ENCODE data around the gene CNTN5. TPM values are rescaled to one million over a fixed set of nuclear protein-coding genes. Genes with fewer than 3 reads are reported as not detected.

CNTN5 gene
- total RNA-seq, 1 donor, result under 0.01 TPM

- DNase-seq (ENCODE audit: low read depth), result no peak
- TF ChIP-seq, protein P1, sequence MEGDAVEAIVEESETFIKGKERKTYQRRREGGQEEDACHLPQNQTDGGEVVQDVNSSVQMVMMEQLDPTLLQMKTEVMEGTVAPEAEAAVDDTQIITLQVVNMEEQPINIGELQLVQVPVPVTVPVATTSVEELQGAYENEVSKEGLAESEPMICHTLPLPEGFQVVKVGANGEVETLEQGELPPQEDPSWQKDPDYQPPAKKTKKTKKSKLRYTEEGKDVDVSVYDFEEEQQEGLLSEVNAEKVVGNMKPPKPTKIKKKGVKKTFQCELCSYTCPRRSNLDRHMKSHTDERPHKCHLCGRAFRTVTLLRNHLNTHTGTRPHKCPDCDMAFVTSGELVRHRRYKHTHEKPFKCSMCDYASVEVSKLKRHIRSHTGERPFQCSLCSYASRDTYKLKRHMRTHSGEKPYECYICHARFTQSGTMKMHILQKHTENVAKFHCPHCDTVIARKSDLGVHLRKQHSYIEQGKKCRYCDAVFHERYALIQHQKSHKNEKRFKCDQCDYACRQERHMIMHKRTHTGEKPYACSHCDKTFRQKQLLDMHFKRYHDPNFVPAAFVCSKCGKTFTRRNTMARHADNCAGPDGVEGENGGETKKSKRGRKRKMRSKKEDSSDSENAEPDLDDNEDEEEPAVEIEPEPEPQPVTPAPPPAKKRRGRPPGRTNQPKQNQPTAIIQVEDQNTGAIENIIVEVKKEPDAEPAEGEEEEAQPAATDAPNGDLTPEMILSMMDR (IDR thresholded peaks at IDR 0.05; ENCODE audit: insufficient read depth, low read depth, low read length), result no peak
- no peak overlapping the region for H3K4me3 ChIP-seq (ENCODE audit: low read depth, low read length)
Measured at GRCh38 chr11:100185588-100185987, 1164.8 kb downstream of the CNTN5 start.

DNA sequence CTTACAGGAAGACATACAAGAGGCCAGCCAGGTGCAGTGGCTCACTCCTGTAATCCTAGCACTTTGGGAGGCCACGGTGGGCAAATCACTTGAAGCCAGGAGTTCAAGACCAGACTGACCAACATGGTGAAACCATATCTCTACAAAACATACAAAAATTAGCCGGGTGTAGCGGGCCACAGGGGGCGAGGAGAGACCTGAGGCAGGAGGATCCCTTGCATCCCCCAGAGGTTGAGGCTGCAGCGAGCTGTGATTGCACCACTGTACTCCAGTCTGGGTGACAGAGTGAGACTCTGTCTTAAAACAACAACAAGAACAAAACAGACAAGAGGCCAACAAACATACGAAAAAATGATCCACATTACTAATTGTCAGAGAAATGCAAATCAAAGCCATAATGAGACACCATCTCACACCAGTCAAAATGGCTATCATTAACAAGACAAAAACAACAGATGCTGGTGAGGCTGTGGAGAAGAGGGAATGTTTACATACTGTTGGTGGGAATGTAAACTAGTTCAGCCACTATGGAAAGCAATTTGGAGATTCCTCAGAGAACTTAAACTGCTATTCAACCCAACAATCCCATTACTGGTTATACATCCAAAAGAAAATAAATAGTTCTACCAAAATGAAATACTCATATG, 1167.5 kb downstream of the CNTN5 start:
- TF ChIP-seq, protein P1 (IDR thresholded peaks at IDR 0.05; ENCODE audit: insufficient read depth, low read depth, low read length), result no peak
- no peak for DNase-seq (ENCODE audit: low read depth)
- H3K4me3 ChIP-seq (ENCODE audit: low read depth, low read length), result no peak overlapping the region

DNA sequence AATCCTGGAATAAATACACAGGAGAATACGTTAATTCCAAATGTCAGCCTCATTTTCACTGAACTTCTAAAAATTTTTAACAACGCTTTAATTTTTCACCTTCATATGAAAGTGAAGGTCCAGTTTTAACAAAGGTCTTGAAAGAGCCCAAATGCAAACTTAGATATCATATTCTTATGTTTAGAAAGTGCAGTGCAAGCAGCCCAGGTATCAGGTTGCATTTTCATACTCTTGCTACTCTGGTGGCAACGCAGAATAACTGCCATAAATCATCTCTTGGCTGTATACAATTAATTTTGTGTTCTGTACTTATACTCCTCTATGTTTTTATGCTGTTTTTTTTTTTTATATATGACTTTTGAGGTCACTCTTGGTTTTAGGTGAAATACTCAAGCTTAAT, 1169.6 kb downstream of the CNTN5 start:
- TF ChIP-seq, protein P1 (IDR thresholded peaks at IDR 0.05; ENCODE audit: insufficient read depth, low read depth, low read length), result no peak
- DNase-seq (ENCODE audit: low read depth), result no peak
- H3K4me3 ChIP-seq (ENCODE audit: low read depth, low read length), result no peak overlapping the region

DNA sequence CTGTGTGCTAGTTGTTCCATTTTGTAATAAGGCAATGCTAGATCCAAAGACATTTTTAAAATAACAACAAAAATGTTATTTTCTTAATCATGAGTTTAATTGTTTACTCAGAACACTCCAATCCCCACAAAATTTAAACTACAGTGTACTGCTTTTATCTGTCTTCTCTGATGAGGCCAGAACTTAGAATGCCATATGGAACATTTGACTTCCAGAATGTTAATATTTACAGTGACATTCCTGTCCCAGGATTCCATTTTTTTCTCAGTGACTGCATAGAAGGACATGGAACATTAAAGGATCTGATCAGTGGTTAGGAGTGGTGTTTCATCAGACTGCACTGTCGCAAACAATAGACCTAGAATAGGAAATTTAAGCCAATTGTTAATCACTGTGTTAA, 1171.4 kb downstream of the CNTN5 start:
- TF ChIP-seq, protein P1 (IDR thresholded peaks at IDR 0.05; ENCODE audit: insufficient read depth, low read depth, low read length), result no peak
- no peak for DNase-seq (ENCODE audit: low read depth)
- no peak overlapping the region for H3K4me3 ChIP-seq (ENCODE audit: low read depth, low read length)

GRCh38 chr11:100203789-100204188, 1183.0 kb downstream of the CNTN5 start:
- TF ChIP-seq, protein P1 (IDR thresholded peaks at IDR 0.05; ENCODE audit: insufficient read depth, low read depth, low read length), result no peak
- no peak overlapping the region for H3K4me3 ChIP-seq (ENCODE audit: low read depth, low read length)
- DNase-seq (ENCODE audit: low read depth), result no peak

DNA sequence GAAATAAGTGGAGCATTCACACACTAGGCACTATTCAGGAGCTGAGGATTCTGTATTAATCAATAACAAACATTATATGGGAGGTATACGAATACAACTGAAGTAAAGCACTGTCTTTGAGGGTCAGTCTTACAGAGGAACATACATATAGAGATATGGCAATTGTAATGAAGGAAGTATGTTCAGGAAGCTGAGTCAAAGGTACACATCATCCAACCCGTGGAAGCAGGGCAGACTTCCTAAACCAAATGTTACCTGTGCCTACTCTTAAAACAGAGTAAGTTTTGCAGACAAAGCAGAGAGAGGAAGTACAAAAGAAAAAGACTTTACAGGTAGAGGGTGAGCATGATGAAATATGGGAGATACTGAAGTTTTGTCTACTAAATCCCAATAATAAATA, 1185.2 kb downstream of the CNTN5 start:
- H3K4me3 ChIP-seq (ENCODE audit: low read depth, low read length), result no peak overlapping the region
- TF ChIP-seq, protein P1 (IDR thresholded peaks at IDR 0.05; ENCODE audit: insufficient read depth, low read depth, low read length), result no peak
- DNase-seq (ENCODE audit: low read depth), result no peak

- no peak for DNase-seq (ENCODE audit: low read depth)
- TF ChIP-seq, protein P1 (IDR thresholded peaks at IDR 0.05; ENCODE audit: insufficient read depth, low read depth, low read length), result no peak
- no peak overlapping the region for H3K4me3 ChIP-seq (ENCODE audit: low read depth, low read length)
Measured at GRCh38 chr11:100208207-100208606, 1187.5 kb downstream of the CNTN5 start.
